Panc1 (cell line): ENCODE data around the gene BICDL2.

Experiments used
- POLR2AphosphoS5 ChIP-seq: IDR thresholded peaks from 2 replicates; pipeline ENCODE4 v1.6.1; 2012; ENCODE audit warnings: mild to moderate bottlenecking, low read depth, low read length, moderate library complexity
- TF ChIP-seq, protein P1 (sequence below): fragments of 450-650 bp; IDR thresholded peaks from 2 replicates; pipeline ENCODE4 v1.5.1; 2017; ENCODE audit warnings: mild to moderate bottlenecking

DNA sequence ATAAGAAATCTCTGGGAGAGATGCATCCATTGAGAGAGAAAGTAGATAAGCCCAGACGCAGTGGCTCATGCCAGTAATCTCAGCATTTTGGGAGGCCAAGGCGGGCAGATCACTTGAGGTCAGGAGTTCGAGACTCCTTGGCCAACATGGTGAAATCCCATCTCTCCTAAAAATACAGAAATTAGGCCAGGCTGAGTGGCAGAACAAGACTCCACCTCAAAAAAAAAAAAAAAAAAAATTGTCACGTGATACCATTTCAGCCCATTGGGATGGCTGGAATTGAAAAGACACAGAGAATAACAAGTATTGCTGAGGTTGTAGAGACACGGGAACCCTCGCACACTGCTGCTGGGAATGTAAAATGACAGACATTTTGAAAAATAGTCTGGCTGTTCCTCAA lies 25.8 kb upstream of the BICDL2 start:
- TF ChIP-seq, protein P1, sequence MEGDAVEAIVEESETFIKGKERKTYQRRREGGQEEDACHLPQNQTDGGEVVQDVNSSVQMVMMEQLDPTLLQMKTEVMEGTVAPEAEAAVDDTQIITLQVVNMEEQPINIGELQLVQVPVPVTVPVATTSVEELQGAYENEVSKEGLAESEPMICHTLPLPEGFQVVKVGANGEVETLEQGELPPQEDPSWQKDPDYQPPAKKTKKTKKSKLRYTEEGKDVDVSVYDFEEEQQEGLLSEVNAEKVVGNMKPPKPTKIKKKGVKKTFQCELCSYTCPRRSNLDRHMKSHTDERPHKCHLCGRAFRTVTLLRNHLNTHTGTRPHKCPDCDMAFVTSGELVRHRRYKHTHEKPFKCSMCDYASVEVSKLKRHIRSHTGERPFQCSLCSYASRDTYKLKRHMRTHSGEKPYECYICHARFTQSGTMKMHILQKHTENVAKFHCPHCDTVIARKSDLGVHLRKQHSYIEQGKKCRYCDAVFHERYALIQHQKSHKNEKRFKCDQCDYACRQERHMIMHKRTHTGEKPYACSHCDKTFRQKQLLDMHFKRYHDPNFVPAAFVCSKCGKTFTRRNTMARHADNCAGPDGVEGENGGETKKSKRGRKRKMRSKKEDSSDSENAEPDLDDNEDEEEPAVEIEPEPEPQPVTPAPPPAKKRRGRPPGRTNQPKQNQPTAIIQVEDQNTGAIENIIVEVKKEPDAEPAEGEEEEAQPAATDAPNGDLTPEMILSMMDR, result no peak
- no peak for TF ChIP-seq POLR2AphosphoS5
